ENCODE data around the gene TSPAN16. TPM values are rescaled to one million over a fixed set of nuclear protein-coding genes. Genes with fewer than 3 reads are reported as not detected.

TSPAN16 gene
- total RNA-seq, 4 donors from 2014 or later, result not detected

GRCh38 chr19:11281356-11282049, 14.5 kb upstream of the TSPAN16 start:
- DNase-seq (ENCODE audit: low spot score in 2 of 2), result no peak
- TF ChIP-seq EP300 (IDR thresholded peaks at IDR 0.05), result no peak
- no peak for TF ChIP-seq POLR2A (IDR thresholded peaks at IDR 0.05)
- TF ChIP-seq POLR2AphosphoS5 (IDR thresholded peaks at IDR 0.05), result no peak
- TF ChIP-seq, protein P1, sequence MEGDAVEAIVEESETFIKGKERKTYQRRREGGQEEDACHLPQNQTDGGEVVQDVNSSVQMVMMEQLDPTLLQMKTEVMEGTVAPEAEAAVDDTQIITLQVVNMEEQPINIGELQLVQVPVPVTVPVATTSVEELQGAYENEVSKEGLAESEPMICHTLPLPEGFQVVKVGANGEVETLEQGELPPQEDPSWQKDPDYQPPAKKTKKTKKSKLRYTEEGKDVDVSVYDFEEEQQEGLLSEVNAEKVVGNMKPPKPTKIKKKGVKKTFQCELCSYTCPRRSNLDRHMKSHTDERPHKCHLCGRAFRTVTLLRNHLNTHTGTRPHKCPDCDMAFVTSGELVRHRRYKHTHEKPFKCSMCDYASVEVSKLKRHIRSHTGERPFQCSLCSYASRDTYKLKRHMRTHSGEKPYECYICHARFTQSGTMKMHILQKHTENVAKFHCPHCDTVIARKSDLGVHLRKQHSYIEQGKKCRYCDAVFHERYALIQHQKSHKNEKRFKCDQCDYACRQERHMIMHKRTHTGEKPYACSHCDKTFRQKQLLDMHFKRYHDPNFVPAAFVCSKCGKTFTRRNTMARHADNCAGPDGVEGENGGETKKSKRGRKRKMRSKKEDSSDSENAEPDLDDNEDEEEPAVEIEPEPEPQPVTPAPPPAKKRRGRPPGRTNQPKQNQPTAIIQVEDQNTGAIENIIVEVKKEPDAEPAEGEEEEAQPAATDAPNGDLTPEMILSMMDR (IDR thresholded peaks at IDR 0.05), result no peak
- Histone ChIP-seq H3K4me1 (peaks cover 2% of the 10 kb centered on the region), H3K36me3 (no peaks in the 10 kb centered on the region), H3K4me3 (no peak overlapping the region), H3K27ac (no peak overlapping the region), H3K9me3 (no peaks in the 10 kb centered on the region), H3K27me3 (no peaks in the 10 kb centered on the region)
- 33% methylated on average over 11 of the region's 11 CpGs for WGBS

GRCh38 chr19:11284515-11284914, 11.4 kb upstream of the TSPAN16 start:
- no peaks in the 10 kb centered on the region for H3K9me3 ChIP-seq
- H3K4me3 ChIP-seq, result no peak overlapping the region
- no peak for DNase-seq (ENCODE audit: low spot score in 2 of 2)
- no peaks in the 10 kb centered on the region for H3K27me3 ChIP-seq
- TF ChIP-seq EP300 (IDR thresholded peaks at IDR 0.05) (no peak), POLR2A (IDR thresholded peaks at IDR 0.05) (no peak), POLR2AphosphoS5 (IDR thresholded peaks at IDR 0.05) (no peak)
- TF ChIP-seq, protein P1 (IDR thresholded peaks at IDR 0.05), result no peak
- WGBS, result 65% methylated on average over 6 of the region's 6 CpGs
- H3K27ac ChIP-seq, result no peak overlapping the region
- H3K4me1 ChIP-seq, result peaks cover under 1% of the 10 kb centered on the region
- H3K36me3 ChIP-seq, result no peaks in the 10 kb centered on the region

- Histone ChIP-seq H3K9me3 (no peaks in the 10 kb centered on the region), H3K36me3 (no peaks in the 10 kb centered on the region), H3K4me3 (no peak overlapping the region), H3K4me1 (no peaks in the 10 kb centered on the region), H3K27ac (no peak overlapping the region), H3K27me3 (no peaks in the 10 kb centered on the region)
- WGBS, result 54% methylated on average over 6 of the region's 6 CpGs
- DNase-seq (ENCODE audit: low spot score in 2 of 2), result no peak
- no peak for TF ChIP-seq EP300 (IDR thresholded peaks at IDR 0.05)
These were observed 9.5 kb upstream of the TSPAN16 start for GRCh38 chr19:11286312-11286974.

GRCh38 chr19:11288349-11288748, 7.6 kb upstream of the TSPAN16 start:
- Histone ChIP-seq H3K9me3 (no peaks in the 10 kb centered on the region), H3K4me3 (no peak overlapping the region), H3K27ac (no peak overlapping the region), H3K36me3 (no peaks in the 10 kb centered on the region), H3K27me3 (no peaks in the 10 kb centered on the region), H3K4me1 (no peaks in the 10 kb centered on the region)
- WGBS, result 77% methylated on average over 7 of the region's 7 CpGs
- TF ChIP-seq POLR2A (IDR thresholded peaks at IDR 0.05), result no peak
- TF ChIP-seq, protein P1 (IDR thresholded peaks at IDR 0.05), result peak; percentile 33 to 48
- no peak for DNase-seq (ENCODE audit: low spot score in 2 of 2)

GRCh38 chr19:11290256-11290655, 5.7 kb upstream of the TSPAN16 start:
- H3K27me3 ChIP-seq, result no peaks in the 10 kb centered on the region
- H3K4me1 ChIP-seq, result peaks cover 5% of the 10 kb centered on the region
- H3K9me3 ChIP-seq, result no peaks in the 10 kb centered on the region
- 78% methylated on average over 4 of the region's 4 CpGs for WGBS
- H3K4me3 ChIP-seq, result no peak overlapping the region
- DNase-seq (ENCODE audit: low spot score in 2 of 2), result no peak
- no peak overlapping the region for H3K27ac ChIP-seq
- no peaks in the 10 kb centered on the region for H3K36me3 ChIP-seq
- no peak for TF ChIP-seq POLR2A (IDR thresholded peaks at IDR 0.05)
- no peak for TF ChIP-seq POLR2AphosphoS5 (IDR thresholded peaks at IDR 0.05)
- TF ChIP-seq, protein P1 (IDR thresholded peaks at IDR 0.05), result no peak
- TF ChIP-seq EP300 (IDR thresholded peaks at IDR 0.05), result no peak

All from suprapubic skin (tissue), 4 donors.